GM19351 (cell line): ENCODE data around the gene AKAP5.

Source experiments
- ATAC-seq: cut with Tn5 transposase; IDR thresholded peaks from one replicate; pipeline ENCODE4 v1.9.1; 2021; ENCODE audit warnings: mild to moderate bottlenecking, moderate library complexity; ENCODE audit not compliant: unreplicated experiment

AKAP5 gene

GRCh38 chr14:64459405-64460136 lies 5.7 kb upstream of the AKAP5 start:
- ATAC-seq: no peak

GRCh38 chr14:64461221-64461620 lies 4.1 kb upstream of the AKAP5 start:
- ATAC-seq: no peak

- peak; percentile 58 for ATAC-seq
Observed at GRCh38 chr14:64463195-64463594, 2.1 kb upstream of the AKAP5 start.

- ATAC-seq: no peak
Observed at GRCh38 chr14:64463873-64464272, 1.4 kb upstream of the AKAP5 start.

GRCh38 chr14:64464651-64465050 lies 648 bp upstream of the AKAP5 start:
- ATAC-seq: peak; percentile 4

GRCh38 chr14:64465831-64466554 lies 694 bp downstream of the AKAP5 start:
- no peak for ATAC-seq

- no peak for ATAC-seq
Observed at GRCh38 chr14:64467101-64467500, 1.8 kb downstream of the AKAP5 start.

- no peak for ATAC-seq
Observed at GRCh38 chr14:64467566-64467965, 2.3 kb downstream of the AKAP5 start.

GRCh38 chr14:64468451-64468850 lies 3.2 kb downstream of the AKAP5 start:
- no peak for ATAC-seq

GRCh38 chr14:64474041-64474440 lies 8.7 kb downstream of the AKAP5 start:
- ATAC-seq: no peak

GRCh38 chr14:64474698-64475097 lies 9.4 kb downstream of the AKAP5 start:
- no peak for ATAC-seq

- ATAC-seq: no peak
Observed at GRCh38 chr14:64475585-64476273, 10.4 kb downstream of the AKAP5 start.

GRCh38 chr14:64476438-64476837 lies 11.1 kb downstream of the AKAP5 start:
- no peak for ATAC-seq

- no peak for ATAC-seq
Observed at GRCh38 chr14:64478634-64479250, 13.4 kb downstream of the AKAP5 start.

GRCh38 chr14:64488590-64489099 lies 23.3 kb downstream of the AKAP5 start:
- no peak for ATAC-seq

- no peak for ATAC-seq
Observed at GRCh38 chr14:64491637-64492036, 26.3 kb downstream of the AKAP5 start.

GRCh38 chr14:64493455-64493854 lies 28.2 kb downstream of the AKAP5 start:
- ATAC-seq: no peak

GRCh38 chr14:64495252-64495651 lies 30.0 kb downstream of the AKAP5 start:
- ATAC-seq: no peak

- ATAC-seq: no peak
Observed at GRCh38 chr14:64496764-64497163, 31.5 kb downstream of the AKAP5 start.

- no peak for ATAC-seq
Observed at GRCh38 chr14:64500088-64500487, 34.8 kb downstream of the AKAP5 start.
